Lower lobe of right lung (tissue), 2 donors: Measurements from ENCODE around the gene PRLH. TPM values are rescaled to one million over a fixed set of nuclear protein-coding genes. Genes with fewer than 3 reads are reported as not detected.

Experiments
- ATAC-seq, 2 donors: fragments of 200-7000 bp; cut with Tn5 transposase; one replicate each; pipeline ENCODE4 v1.9.1; 2020 to 2022; ENCODE audit warnings: mild to moderate bottlenecking in 2 of 2, moderate library complexity in 2 of 2
- DNase-seq: peaks from one replicate; pipeline ENCODE4 v3.0.0-alpha.2; 2020
- H3K27ac ChIP-seq: fragments of 200-600 bp; one replicate; pipeline ENCODE4 v1.8.0; 2022
- H3K27me3 ChIP-seq: fragments of 200-600 bp; one replicate; pipeline ENCODE4 v1.8.0; 2022; ENCODE audit warnings: low read depth
- H3K36me3 ChIP-seq: fragments of 200-600 bp; one replicate; pipeline ENCODE4 v1.8.0; 2022; ENCODE audit warnings: mild to moderate bottlenecking
- H3K4me1 ChIP-seq: fragments of 200-600 bp; one replicate; pipeline ENCODE4 v1.8.0; 2022
- H3K4me3 ChIP-seq: fragments of 200-600 bp; one replicate; pipeline ENCODE4 v1.8.0; 2022; ENCODE audit warnings: mild to moderate bottlenecking
- H3K9me3 ChIP-seq: fragments of 200-600 bp; one replicate; pipeline ENCODE4 v1.8.0; 2022
- intact Hi-C: fragments of 100-400 bp; cut with DNase I; formaldehyde crosslinking; loops from one replicate; pipeline ENCODE4 v1.11.0; 2022
- total RNA-seq: library from RNA; stranded (reverse); fragmentation: NEBNext Ultra II Directional; extraction: Animal tissue kit (Norgen Biotek cat#: 25700); gene quantifications from one replicate; pipeline ENCODE4 v1.2.1, GENCODE V29; 2021
- TF ChIP-seq, protein P1 (sequence below): fragments of 200-600 bp; IDR thresholded peaks from one replicate; pipeline ENCODE4 v1.8.0; 2022; ENCODE audit warnings: antibody characterized with exemption, mild to moderate bottlenecking
- donor health status: DM: no; HTN: yes; CAD: no; lungs with severe emphysema.

PRLH gene
- total RNA-seq, 1 donor from 2014 or later: not detected

DNA sequence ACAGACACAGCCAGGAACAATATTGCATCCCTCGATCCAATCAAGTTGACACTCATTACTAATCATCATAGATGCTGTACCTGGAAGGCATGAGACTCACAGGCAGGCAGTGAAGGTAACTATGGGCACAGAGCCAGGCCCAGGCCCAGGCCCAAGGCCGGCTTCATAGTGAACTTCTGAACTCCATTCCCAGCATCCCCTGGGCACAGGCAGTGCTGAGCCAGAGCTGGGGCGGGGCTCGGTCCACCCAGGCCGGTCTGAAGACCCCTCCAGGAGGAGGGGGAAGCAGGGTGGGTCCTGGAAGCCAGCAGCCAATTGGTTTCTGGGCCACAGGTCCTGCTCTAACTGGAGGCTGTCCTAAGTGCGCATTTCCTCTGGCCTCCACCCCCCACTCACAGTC is 41.7 kb upstream of the PRLH start:
- no peak overlapping the region for H3K27ac ChIP-seq
- intact Hi-C loops: no loop called here
- no peaks in the 10 kb centered on the region for H3K27me3 ChIP-seq
- TF ChIP-seq, protein P1, sequence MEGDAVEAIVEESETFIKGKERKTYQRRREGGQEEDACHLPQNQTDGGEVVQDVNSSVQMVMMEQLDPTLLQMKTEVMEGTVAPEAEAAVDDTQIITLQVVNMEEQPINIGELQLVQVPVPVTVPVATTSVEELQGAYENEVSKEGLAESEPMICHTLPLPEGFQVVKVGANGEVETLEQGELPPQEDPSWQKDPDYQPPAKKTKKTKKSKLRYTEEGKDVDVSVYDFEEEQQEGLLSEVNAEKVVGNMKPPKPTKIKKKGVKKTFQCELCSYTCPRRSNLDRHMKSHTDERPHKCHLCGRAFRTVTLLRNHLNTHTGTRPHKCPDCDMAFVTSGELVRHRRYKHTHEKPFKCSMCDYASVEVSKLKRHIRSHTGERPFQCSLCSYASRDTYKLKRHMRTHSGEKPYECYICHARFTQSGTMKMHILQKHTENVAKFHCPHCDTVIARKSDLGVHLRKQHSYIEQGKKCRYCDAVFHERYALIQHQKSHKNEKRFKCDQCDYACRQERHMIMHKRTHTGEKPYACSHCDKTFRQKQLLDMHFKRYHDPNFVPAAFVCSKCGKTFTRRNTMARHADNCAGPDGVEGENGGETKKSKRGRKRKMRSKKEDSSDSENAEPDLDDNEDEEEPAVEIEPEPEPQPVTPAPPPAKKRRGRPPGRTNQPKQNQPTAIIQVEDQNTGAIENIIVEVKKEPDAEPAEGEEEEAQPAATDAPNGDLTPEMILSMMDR: no peak
- ATAC-seq: peak in 1 of 2 donors; percentile 7
- H3K9me3 ChIP-seq: no peaks in the 10 kb centered on the region
- H3K4me1 ChIP-seq: no peaks in the 10 kb centered on the region
- peaks cover 63% of the 10 kb centered on the region for H3K36me3 ChIP-seq
- DNase-seq: no peak
- no peak overlapping the region for H3K4me3 ChIP-seq

DNA sequence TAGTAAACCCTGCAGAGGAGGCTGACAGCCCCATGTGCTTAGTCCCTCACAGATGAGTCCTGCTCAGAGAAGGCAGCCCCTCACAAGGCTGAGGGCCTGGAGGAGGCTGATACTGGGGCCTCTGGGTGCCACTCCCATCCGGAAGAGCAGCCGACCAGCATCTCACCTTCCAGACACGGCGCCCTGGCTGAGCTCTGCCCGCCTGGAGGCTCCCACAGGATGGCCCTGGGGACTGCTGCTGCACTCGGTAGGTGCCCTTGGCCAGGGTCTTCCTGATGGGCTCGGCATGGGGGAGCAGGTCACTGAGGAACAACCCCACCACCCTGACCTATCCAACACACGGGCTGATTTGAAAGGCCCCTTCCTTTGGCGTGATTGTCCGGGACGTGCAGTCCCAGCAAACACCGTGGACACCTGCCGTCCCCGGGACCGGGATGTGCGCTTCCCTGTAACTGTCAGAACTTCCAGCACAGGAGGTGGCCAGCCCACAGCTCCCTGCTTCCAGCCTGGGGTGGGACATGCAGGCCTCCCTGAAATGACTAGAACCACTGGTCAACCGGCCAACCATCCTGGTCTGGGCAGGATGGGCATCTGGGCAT is 40.7 kb upstream of the PRLH start:
- Histone ChIP-seq H3K27me3 (no peaks in the 10 kb centered on the region), H3K4me3 (no peak overlapping the region), H3K36me3 (peaks cover 64% of the 10 kb centered on the region), H3K27ac (no peak overlapping the region), H3K4me1 (no peaks in the 10 kb centered on the region), H3K9me3 (no peaks in the 10 kb centered on the region)
- TF ChIP-seq, protein P1: no peak
- ATAC-seq (peak; percentile 7 to 9), DNase-seq (no peak)
- intact Hi-C loops: no loop called here

DNA sequence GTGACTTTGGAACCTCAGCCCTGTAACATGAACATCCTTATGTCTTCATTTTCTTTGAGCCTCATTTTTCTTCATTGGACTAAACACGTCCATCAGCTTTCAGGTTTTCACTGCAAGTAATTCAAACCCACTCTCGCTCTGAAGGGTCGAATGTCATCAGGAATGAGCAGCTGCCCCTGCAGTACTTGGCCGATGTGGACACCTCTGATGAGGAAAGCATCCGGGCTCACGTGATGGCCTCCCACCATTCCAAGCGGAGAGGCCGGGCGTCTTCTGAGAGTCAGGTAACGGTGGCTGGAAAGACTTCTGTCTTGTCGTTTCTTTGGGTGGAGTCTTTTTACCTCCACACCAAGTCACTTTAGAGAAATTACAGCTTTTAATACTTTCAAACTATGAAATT is 39.1 kb upstream of the PRLH start:
- no peak for ATAC-seq
- H3K36me3 ChIP-seq: peaks cover 74% of the 10 kb centered on the region
- no peak for DNase-seq
- H3K4me3 ChIP-seq: no peak overlapping the region
- no peaks in the 10 kb centered on the region for H3K9me3 ChIP-seq
- TF ChIP-seq, protein P1: no peak
- no peaks in the 10 kb centered on the region for H3K27me3 ChIP-seq
- no peaks in the 10 kb centered on the region for H3K4me1 ChIP-seq
- H3K27ac ChIP-seq: no peak overlapping the region
- intact Hi-C loops: no loop called here

DNA sequence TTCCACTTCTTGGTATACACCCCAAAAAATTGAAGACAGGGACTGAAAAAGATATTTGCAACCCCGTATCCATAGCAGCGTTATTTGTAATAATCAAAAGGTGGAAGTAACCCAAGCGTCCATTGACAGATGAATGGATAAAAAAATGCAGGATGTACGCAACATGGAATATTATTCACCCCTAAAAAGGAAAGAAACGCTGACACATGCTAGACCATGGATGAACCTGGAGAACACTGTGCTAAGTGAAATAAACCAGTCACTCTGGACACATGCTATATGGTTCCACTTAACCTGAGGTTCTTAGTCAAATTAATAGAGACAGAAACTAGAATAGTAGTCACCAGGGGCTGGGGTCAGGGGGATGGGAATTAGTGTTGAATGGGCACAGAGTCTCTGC is 38.6 kb upstream of the PRLH start:
- Histone ChIP-seq H3K27me3 (no peaks in the 10 kb centered on the region), H3K36me3 (peaks cover 78% of the 10 kb centered on the region), H3K4me3 (no peak overlapping the region), H3K4me1 (no peaks in the 10 kb centered on the region), H3K27ac (no peak overlapping the region), H3K9me3 (no peaks in the 10 kb centered on the region)
- TF ChIP-seq, protein P1: no peak
- intact Hi-C loops: no loop called here
- DNase-seq (no peak), ATAC-seq (no peak)

DNA sequence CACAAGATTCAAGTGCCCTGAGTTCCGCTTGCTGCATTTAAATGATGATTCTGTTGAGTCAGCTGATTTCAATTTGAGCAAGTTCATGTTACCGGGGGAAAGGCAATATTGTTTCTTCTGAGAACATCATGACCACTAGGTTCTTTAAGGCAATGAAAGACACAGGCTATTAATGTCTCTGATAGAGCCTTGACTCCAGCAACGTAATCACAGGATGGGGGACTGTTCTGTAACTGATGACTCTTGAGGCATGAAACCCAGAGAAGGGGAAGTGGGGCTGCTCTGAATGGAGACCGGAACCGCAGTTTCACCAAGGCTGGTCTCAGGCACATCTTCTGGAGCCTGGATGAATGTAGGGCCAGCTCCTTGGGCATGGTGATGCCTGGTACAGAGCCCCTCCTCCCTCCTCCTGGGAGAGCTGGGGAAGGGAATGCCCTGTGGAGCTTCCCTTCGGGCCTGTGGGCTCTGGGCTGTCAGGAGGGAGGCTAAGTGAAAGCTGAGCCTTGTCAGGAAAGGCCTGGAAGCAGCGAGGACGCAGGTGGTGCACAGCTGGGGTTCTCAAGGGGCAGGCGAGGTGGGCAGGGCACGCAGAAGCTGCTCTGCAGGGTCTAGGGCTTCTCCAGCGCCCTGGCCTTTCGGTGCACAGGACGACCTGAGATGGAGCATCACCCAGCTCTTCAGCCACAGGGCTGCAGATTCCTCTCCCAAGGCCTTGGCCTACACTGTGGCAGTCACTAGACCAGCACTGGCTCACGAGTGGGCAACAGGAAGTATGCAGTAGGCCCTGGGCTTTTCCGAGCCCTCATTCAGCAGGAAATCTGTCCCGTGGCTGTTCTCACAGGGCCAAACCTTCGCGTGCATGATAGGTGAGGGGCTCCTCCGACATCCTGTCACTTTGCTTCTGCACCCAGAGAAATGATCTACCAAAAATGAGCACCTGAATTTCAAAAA is 36.6 kb upstream of the PRLH start:
- Histone ChIP-seq H3K9me3 (no peaks in the 10 kb centered on the region), H3K36me3 (peaks cover 85% of the 10 kb centered on the region), H3K4me1 (no peaks in the 10 kb centered on the region), H3K4me3 (no peak overlapping the region), H3K27ac (peak overlapping the region; percentile 62), H3K27me3 (no peaks in the 10 kb centered on the region)
- DNase-seq: no peak
- TF ChIP-seq, protein P1: no peak
- peak; percentile 46 to 74 for ATAC-seq
- intact Hi-C loops: no loop called here
